ENCODE results near the gene RPP25. TPM values are rescaled to one million over a fixed set of nuclear protein-coding genes. Genes with fewer than 3 reads are reported as not detected.

The RPP25 gene
- total RNA-seq, 1 experiment from 2014 or later, result 31.3 TPM

DNA sequence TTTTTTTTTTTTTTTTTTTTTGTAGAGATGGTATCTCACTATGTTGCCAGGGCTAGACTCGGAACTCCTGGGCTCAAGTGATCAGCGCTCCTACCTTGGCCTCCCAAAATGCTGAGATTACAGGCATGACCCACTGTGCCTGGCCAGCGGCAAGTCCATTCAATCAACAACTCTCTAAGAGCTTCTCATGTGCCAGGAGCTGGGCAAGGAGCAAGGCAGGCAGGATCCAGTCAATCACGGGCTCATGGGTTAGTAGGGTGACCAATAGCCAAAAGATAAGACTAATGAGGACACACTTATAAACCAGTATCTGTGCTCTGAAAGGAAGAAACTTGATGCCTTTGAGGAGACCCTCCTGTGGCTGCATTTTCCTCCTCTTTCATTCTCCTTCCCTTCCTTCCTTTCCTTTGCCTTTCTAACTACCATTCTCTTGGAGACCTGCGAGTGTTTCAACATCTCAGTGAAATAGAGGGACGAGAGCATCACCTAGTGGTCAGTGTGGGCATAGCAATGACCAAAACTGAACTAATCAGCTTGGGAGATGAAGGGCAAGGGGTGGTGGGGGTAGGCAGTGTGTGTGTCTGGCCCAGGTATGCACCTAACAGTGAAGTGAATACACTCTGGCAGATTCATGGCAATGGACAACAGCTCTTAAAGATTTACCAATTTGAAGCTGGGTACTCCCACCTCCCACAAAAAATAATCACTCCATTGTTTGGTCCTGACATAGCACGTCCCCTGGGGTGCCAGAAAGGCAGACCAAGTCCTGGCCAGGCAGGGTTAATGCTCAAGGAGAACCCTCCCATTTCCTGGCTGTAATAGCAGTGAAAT is 6.3 kb downstream of the RPP25 start (continued):
- TF ChIP-seq, protein P1, sequence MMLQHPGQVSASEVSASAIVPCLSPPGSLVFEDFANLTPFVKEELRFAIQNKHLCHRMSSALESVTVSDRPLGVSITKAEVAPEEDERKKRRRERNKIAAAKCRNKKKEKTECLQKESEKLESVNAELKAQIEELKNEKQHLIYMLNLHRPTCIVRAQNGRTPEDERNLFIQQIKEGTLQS (CRISPR knock-in tag; conservative IDR thresholded peaks at IDR 0.05), result no peak
- no peak for TF ChIP-seq MXD4 (CRISPR knock-in tag; IDR thresholded peaks at IDR 0.05; ENCODE audit: borderline replicate concordance)
- TF ChIP-seq FOXK1 (CRISPR knock-in tag; IDR thresholded peaks at IDR 0.05), result 0 out of 2 replicates have a peak, but pooled peaks have one; percentile 23
- TF ChIP-seq, protein P2, sequence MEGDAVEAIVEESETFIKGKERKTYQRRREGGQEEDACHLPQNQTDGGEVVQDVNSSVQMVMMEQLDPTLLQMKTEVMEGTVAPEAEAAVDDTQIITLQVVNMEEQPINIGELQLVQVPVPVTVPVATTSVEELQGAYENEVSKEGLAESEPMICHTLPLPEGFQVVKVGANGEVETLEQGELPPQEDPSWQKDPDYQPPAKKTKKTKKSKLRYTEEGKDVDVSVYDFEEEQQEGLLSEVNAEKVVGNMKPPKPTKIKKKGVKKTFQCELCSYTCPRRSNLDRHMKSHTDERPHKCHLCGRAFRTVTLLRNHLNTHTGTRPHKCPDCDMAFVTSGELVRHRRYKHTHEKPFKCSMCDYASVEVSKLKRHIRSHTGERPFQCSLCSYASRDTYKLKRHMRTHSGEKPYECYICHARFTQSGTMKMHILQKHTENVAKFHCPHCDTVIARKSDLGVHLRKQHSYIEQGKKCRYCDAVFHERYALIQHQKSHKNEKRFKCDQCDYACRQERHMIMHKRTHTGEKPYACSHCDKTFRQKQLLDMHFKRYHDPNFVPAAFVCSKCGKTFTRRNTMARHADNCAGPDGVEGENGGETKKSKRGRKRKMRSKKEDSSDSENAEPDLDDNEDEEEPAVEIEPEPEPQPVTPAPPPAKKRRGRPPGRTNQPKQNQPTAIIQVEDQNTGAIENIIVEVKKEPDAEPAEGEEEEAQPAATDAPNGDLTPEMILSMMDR (IDR thresholded peaks at IDR 0.05), result peak; percentile 95
- TF ChIP-seq ATF1 (CRISPR knock-in tag; IDR thresholded peaks at IDR 0.05), result no peak
- TF ChIP-seq ZNF425 (CRISPR knock-in tag; conservative IDR thresholded peaks at IDR 0.05), result no peak
- no peak for TF ChIP-seq CBFB (CRISPR knock-in tag; IDR thresholded peaks at IDR 0.05; ENCODE audit: low read depth)
- no peak for TF ChIP-seq ZNF232 (CRISPR knock-in tag; IDR thresholded peaks at IDR 0.05)
- TF ChIP-seq ZNF416 (CRISPR knock-in tag; IDR thresholded peaks at IDR 0.05), result no peak
- TF ChIP-seq NFYB (CRISPR knock-in tag; conservative IDR thresholded peaks at IDR 0.05; ENCODE audit: low read depth), result no peak
- TF ChIP-seq PRDM15 (CRISPR knock-in tag; IDR thresholded peaks at IDR 0.05), result no peak
- no peak for TF ChIP-seq GRHL2 (CRISPR knock-in tag; IDR thresholded peaks at IDR 0.05; ENCODE audit: insufficient replicate concordance, severe bottlenecking)
- TF ChIP-seq ZNF219 (CRISPR knock-in tag; IDR thresholded peaks at IDR 0.05; ENCODE audit: borderline replicate concordance), result no peak

DNA sequence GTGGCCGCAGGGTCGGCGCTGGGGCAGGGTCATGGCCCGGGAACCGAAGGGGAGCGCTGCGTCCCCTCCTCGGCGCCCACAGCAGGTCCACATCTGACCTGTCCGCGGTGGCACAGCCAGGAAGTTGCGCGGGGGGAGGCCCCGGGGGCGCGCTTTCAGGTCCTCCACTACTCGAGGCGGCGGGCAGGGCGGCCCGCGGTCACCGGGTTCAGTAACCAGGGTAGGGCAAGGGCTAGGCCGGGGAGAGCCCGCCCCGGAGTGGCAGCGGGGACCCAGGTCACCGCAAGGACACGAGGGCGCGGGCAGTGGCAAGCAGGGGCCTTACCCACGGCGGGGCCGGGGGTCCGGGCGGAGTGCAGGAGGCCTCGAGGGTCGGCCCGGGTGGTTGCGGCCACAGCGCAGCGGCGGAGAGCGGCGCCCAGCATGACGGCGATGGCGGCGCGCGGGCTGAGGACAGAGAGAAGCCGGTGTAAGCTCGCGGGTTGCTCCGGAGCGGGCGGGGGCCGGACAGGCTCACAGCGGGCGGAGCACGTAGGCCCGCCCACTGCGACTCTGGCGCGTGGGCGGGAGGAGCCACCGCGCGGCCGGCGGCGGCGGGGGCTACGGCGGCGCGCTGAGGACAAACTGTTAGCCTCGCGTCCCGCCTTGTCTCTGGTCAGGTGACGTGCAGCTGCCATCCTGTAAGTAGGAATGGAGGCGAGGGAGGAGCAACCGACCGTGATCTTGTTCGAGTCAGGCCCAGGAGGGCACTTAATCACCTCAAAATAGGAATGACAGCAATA is 18.8 kb downstream of the RPP25 start, which contains the start of gene COX5A:
TSS of gene COX5A (minus strand) at position 484 of the 782 bp plus-strand sequence. CDS start at position 425, 59 bp downstream.
- Mint-ChIP-seq H3K36me3 (peaks cover 3% of the 10 kb centered on the region; the same call in 1 of the 2 replicates), H3K4me3 (peak within 1 kb of the TSS; percentile 91), H3K27ac (peak within 1 kb of the TSS; percentile 91), H3K27me3 (ENCODE audit: low read depth) (no peaks in the 10 kb centered on the region; the same call in none of the 2 replicates), H3K9me3 (no peaks in the 10 kb centered on the region), H3K4me1 (peaks cover 8% of the 10 kb centered on the region)
- DNase-seq (ENCODE audit: low spot score) (peak; percentile 86), ATAC-seq (peak; percentile 92)
- CTCF ChIA-PET, result interaction anchor here (0.6 to 5.1 kb wide), 7 partner anchors 13 to 169 kb away, joined by 3 to 43 read pairs (median 4); no protein-coding TSS in a partner anchor
- POLR2A ChIA-PET, result interaction anchor here (0.6 to 1.5 kb wide), 4 partner anchors 13 to 1086 kb away, joined by 3 to 7 read pairs (median 6); partner anchors contain the start of gene FAM219B
- TF ChIP-seq MLX (CRISPR knock-in tag; IDR thresholded peaks at IDR 0.05) (peak; percentile 54; the same call in 1 of the 2 replicates), RORB (CRISPR knock-in tag; IDR thresholded peaks at IDR 0.05) (no peak), ETV6 (CRISPR knock-in tag; IDR thresholded peaks at IDR 0.05) (peak; percentile 92), ZSCAN18 (CRISPR knock-in tag; IDR thresholded peaks at IDR 0.05) (no peak), SMAD4 (CRISPR knock-in tag; IDR thresholded peaks at IDR 0.05) (peak; percentile 83), ZNF219 (CRISPR knock-in tag; IDR thresholded peaks at IDR 0.05; ENCODE audit: borderline replicate concordance) (peak; percentile 87; the same call in 1 of the 2 replicates), ZNF232 (CRISPR knock-in tag; IDR thresholded peaks at IDR 0.05) (0 out of 2 replicates have a peak, but pooled peaks have one; percentile 54), NFYB (CRISPR knock-in tag; conservative IDR thresholded peaks at IDR 0.05; ENCODE audit: low read depth) (0 out of 2 replicates have a peak, but pooled peaks have one; percentile 21), PREB (CRISPR knock-in tag; IDR thresholded peaks at IDR 0.05; ENCODE audit: borderline replicate concordance) (0 out of 2 replicates have a peak, but pooled peaks have one; percentile 53)

Data from WTC11 (cell line).